SU-DHL-6 (cell line): Measurements from ENCODE around the gene COL4A1.

ENCODE experiments used
- H2AFZ ChIP-seq: fragments of 200-600 bp; sonication (generic); 2 replicates; pipeline ENCODE4 v1.6.1; 2014; ENCODE audit warnings: low read depth, mild to moderate bottlenecking, moderate library complexity, mixed read lengths, antibody characterized with exemption, low read length; ENCODE audit not compliant: severe bottlenecking
- H3F3A ChIP-seq: fragments of 200-600 bp; shearing (Covaris generic); 2 replicates; pipeline ENCODE4 v1.6.0; 2016; ENCODE audit warnings: antibody characterized with exemption, mild to moderate bottlenecking; ENCODE audit not compliant: insufficient read depth
- H3K27ac ChIP-seq: fragments of 200-600 bp; sonication (generic); 2 replicates; pipeline ENCODE4 v1.5.1; 2016; ENCODE audit warnings: low read depth, mild to moderate bottlenecking, low read length, moderate library complexity, mixed read lengths
- H3K27me3 ChIP-seq: fragments of 200-600 bp; sonication (generic), shearing (Covaris generic); 2 replicates; pipeline ENCODE4 v1.6.0; 2014; ENCODE audit warnings: mild to moderate bottlenecking, low read length
- H3K36me3 ChIP-seq: fragments of 200-600 bp; sonication (generic); 2 replicates; pipeline ENCODE4 v1.6.1; 2014; ENCODE audit warnings: mild to moderate bottlenecking, low read length, mixed read lengths
- H3K4me2 ChIP-seq: fragments of 300-600, 200-600 bp; shearing (Covaris generic), sonication (generic); 2 replicates; pipeline ENCODE4 v1.6.0; 2014; ENCODE audit warnings: low read length, low read depth, mild to moderate bottlenecking; ENCODE audit not compliant: poor library complexity, severe bottlenecking
- H3K4me3 ChIP-seq: fragments of 200-600 bp; sonication (generic); 2 replicates; pipeline ENCODE4 v1.5.1; 2014; ENCODE audit warnings: antibody characterized with exemption, low read length, mild to moderate bottlenecking, mixed read lengths; ENCODE audit not compliant: insufficient read depth, poor library complexity, severe bottlenecking
- H3K79me2 ChIP-seq: fragments of 200-600 bp; sonication (generic); 2 replicates; pipeline ENCODE4 v1.6.1; 2014; ENCODE audit warnings: mild to moderate bottlenecking, low read length, moderate library complexity; ENCODE audit not compliant: insufficient read depth
- H3K9ac ChIP-seq: fragments of 200-600 bp; sonication (generic); 2 replicates; pipeline ENCODE4 v1.7.0; 2014; ENCODE audit warnings: mild to moderate bottlenecking, low read length
- H3K9me2 ChIP-seq: fragments of 200-600 bp; sonication (generic); replicated peaks from 2 replicates; pipeline ENCODE4 v1.6.1; 2014; ENCODE audit warnings: low read length; ENCODE audit not compliant: insufficient read depth
- H3K9me3 ChIP-seq: fragments of 200-600 bp; sonication (generic); 2 replicates; pipeline ENCODE4 v1.6.1; 2014; ENCODE audit warnings: low read length, mixed read lengths; ENCODE audit not compliant: insufficient read depth
- H4K20me1 ChIP-seq: fragments of 200-600 bp; sonication (generic); 2 replicates; pipeline ENCODE4 v1.6.1; 2014; ENCODE audit warnings: low read depth, mild to moderate bottlenecking, antibody characterized with exemption, low read length, moderate library complexity, mixed read lengths
- EZH2phosphoT487 ChIP-seq: fragments of 200-600 bp; sonication (generic), shearing (Covaris generic); conservative IDR thresholded peaks from 2 replicates; pipeline ENCODE4 v1.6.1; 2018; ENCODE audit warnings: mild to moderate bottlenecking, antibody characterized with exemption, low read length, moderate library complexity, mixed read lengths
- TF ChIP-seq, protein P1 (sequence below): fragments of 200-600 bp; sonication (generic); IDR thresholded peaks from one replicate; pipeline ENCODE4 v1.5.1; 2017; ENCODE audit warnings: antibody characterized with exemption, mild to moderate bottlenecking, low read length, moderate library complexity; ENCODE audit not compliant: insufficient read depth, poor library complexity, severe bottlenecking

Gene COL4A1

DNA sequence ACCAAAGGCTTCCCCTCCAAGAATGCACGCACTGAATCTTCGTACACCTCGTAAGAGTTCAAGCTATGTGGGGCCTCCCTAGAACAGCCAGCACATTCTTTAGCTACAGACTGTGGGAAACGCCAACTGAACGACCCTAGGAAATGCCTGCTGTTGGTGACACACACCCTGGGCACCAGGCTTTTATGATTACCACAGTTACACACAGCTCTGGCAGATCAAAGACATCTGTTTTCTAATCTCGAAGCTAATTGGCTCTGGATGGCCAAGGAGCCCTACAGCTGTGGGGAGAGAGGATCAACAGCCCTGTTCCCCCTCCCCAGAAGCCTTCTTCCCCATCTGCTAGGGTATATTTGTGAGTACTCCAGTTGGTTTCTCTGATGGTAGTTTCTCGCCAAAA lies 123.0 kb downstream of the COL4A1 start:
- no peak overlapping the region for H3K4me3 ChIP-seq
- H3K9me3 ChIP-seq = no peaks in the 10 kb centered on the region
- H3K27me3 ChIP-seq = no peaks in the 10 kb centered on the region
- H3K79me2 ChIP-seq = no peaks in the 10 kb centered on the region
- H3K9ac ChIP-seq = no peak overlapping the region
- no peaks in the 10 kb centered on the region for H3K9me2 ChIP-seq
- H4K20me1 ChIP-seq = no peaks in the 10 kb centered on the region
- H3K36me3 ChIP-seq = no peaks in the 10 kb centered on the region
- H3K27ac ChIP-seq = no peak overlapping the region
- TF ChIP-seq EZH2phosphoT487 = no peak
- TF ChIP-seq, protein P1, sequence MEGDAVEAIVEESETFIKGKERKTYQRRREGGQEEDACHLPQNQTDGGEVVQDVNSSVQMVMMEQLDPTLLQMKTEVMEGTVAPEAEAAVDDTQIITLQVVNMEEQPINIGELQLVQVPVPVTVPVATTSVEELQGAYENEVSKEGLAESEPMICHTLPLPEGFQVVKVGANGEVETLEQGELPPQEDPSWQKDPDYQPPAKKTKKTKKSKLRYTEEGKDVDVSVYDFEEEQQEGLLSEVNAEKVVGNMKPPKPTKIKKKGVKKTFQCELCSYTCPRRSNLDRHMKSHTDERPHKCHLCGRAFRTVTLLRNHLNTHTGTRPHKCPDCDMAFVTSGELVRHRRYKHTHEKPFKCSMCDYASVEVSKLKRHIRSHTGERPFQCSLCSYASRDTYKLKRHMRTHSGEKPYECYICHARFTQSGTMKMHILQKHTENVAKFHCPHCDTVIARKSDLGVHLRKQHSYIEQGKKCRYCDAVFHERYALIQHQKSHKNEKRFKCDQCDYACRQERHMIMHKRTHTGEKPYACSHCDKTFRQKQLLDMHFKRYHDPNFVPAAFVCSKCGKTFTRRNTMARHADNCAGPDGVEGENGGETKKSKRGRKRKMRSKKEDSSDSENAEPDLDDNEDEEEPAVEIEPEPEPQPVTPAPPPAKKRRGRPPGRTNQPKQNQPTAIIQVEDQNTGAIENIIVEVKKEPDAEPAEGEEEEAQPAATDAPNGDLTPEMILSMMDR = no peak
- no peak overlapping the region for H3K4me2 ChIP-seq
- no peaks in the 10 kb centered on the region for H3F3A ChIP-seq
- H2AFZ ChIP-seq = no peak overlapping the region

DNA sequence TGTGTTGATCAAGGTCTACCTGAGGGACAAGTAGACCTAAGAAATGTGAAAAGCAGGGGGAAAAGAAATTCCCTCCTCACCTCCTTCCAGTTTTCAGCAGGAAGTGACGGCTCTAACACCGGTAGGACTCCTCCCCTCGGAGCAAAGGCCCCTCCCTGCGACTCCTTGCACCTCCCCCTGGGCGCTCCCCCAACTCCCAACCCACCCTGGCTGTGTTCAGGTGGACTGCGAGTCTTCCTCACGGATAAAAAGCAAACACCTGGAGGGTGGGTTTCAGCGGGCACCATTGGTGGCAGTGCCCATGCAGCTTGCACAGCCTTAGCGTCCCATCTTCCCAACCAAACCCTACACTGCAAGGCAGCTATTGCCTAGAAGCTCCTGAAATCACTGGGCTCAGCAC lies 124.5 kb downstream of the COL4A1 start:
- H3K4me2 ChIP-seq = no peak overlapping the region
- H3K9ac ChIP-seq = no peak overlapping the region
- no peak overlapping the region for H3K4me3 ChIP-seq
- no peaks in the 10 kb centered on the region for H4K20me1 ChIP-seq
- no peaks in the 10 kb centered on the region for H3F3A ChIP-seq
- no peaks in the 10 kb centered on the region for H3K79me2 ChIP-seq
- H3K9me3 ChIP-seq = no peaks in the 10 kb centered on the region
- no peaks in the 10 kb centered on the region for H3K27me3 ChIP-seq
- H3K27ac ChIP-seq = no peak overlapping the region
- H3K9me2 ChIP-seq = no peaks in the 10 kb centered on the region
- no peak for TF ChIP-seq EZH2phosphoT487
- TF ChIP-seq, protein P1 = no peak
- H2AFZ ChIP-seq = no peak overlapping the region
- H3K36me3 ChIP-seq = no peaks in the 10 kb centered on the region

DNA sequence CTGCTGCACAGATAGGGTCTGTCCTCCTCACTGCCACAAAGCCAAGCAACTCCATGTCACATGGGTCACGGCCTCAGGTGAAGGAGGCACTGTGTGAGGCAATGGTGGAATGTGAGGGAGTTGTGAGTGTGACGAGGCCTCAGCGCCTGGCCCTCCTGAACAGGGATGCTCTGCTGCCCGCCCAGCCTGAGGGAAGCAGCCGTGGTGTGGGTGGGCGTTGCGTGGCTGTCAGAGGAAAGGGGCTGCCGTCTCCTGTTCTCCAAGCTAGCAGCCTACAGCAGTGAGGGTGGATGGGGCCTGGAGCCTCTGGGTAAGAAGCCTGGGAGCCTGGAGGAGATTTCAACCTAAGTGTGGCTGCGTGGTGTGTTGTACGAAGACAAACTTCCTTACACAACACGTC lies 125.0 kb downstream of the COL4A1 start:
- Histone ChIP-seq H3K9me2 (no peaks in the 10 kb centered on the region), H3F3A (no peaks in the 10 kb centered on the region), H3K9ac (no peak overlapping the region), H3K27ac (no peak overlapping the region), H3K9me3 (no peaks in the 10 kb centered on the region), H3K4me3 (no peak overlapping the region), H3K27me3 (no peaks in the 10 kb centered on the region), H3K36me3 (no peaks in the 10 kb centered on the region), H3K4me2 (no peak overlapping the region), H2AFZ (no peak overlapping the region), H3K79me2 (no peaks in the 10 kb centered on the region), H4K20me1 (no peaks in the 10 kb centered on the region)
- TF ChIP-seq, protein P1 = no peak
- TF ChIP-seq EZH2phosphoT487 = no peak

DNA sequence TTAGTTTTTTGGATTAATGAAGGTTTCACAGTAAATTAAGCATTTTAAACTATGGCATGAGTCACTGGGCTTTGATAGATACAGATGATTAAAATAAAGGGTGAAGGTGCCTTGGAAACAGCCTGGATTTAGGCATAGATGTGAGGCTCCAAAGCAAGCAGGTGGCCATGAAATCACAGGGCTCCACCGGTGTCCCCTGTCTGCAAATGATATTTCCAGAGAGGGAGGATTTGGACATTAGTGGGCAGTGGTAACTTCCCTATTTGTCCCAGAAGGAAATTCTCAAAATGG lies 127.2 kb downstream of the COL4A1 start:
- Histone ChIP-seq H3K4me3 (no peak overlapping the region), H3K9me3 (no peaks in the 10 kb centered on the region), H3K9me2 (no peaks in the 10 kb centered on the region), H3K27me3 (no peaks in the 10 kb centered on the region), H2AFZ (no peak overlapping the region), H3K4me2 (no peak overlapping the region), H3F3A (no peaks in the 10 kb centered on the region), H4K20me1 (no peaks in the 10 kb centered on the region), H3K79me2 (no peaks in the 10 kb centered on the region), H3K27ac (no peak overlapping the region), H3K36me3 (no peaks in the 10 kb centered on the region), H3K9ac (no peak overlapping the region)
- TF ChIP-seq EZH2phosphoT487 = no peak
- TF ChIP-seq, protein P1 = no peak
